ENCODE measurements around the gene YES1. TPM values are rescaled to one million over a fixed set of nuclear protein-coding genes. Genes with fewer than 3 reads are reported as not detected.

YES1 gene
- total and polyA plus RNA-seq, 2 of the 13 experiments (the other 11 are each of a cell fraction or from before 2014, with no cell fraction given), result 17.2 to 70.8 TPM

GRCh38 chr18:832085-832681 lies 20.1 kb upstream of the YES1 start (continued):
- no peak for TF ChIP-seq ZNF407 (CRISPR knock-in tag; IDR thresholded peaks at IDR 0.05; ENCODE audit: not compliant biosample characterization)
- TF ChIP-seq ZNF597 (CRISPR knock-in tag; IDR thresholded peaks at IDR 0.05), result no peak
- no peak for TF ChIP-seq NFKBIZ (CRISPR knock-in tag; IDR thresholded peaks at IDR 0.05)
- TF ChIP-seq GABPA (IDR thresholded peaks at IDR 0.05; ENCODE audit: low read depth, low read length), result no peak
- no peak; the same call in 1 of the 2 replicates for TF ChIP-seq GABPA (CRISPR knock-in tag; IDR thresholded peaks at IDR 0.05; ENCODE audit: low read depth)
- 0 out of 2 replicates have a peak, but pooled peaks have one; percentile 28 for TF ChIP-seq RFXAP (CRISPR knock-in tag; IDR thresholded peaks at IDR 0.05; ENCODE audit: borderline replicate concordance)
- TF ChIP-seq RXRA (CRISPR knock-in tag; IDR thresholded peaks at IDR 0.05), result peak; percentile 80
- TF ChIP-seq BRF2 (CRISPR knock-in tag; IDR thresholded peaks at IDR 0.05), result no peak
- no peak for TF ChIP-seq ATF7 (IDR thresholded peaks at IDR 0.05)
- TF ChIP-seq ATF7 (CRISPR knock-in tag; IDR thresholded peaks at IDR 0.05), result no peak
- no peak for TF ChIP-seq ZFP37 (CRISPR knock-in tag; IDR thresholded peaks at IDR 0.05; ENCODE audit: borderline replicate concordance)
- TF ChIP-seq PRDM15 (CRISPR knock-in tag; IDR thresholded peaks at IDR 0.05), result no peak
- TF ChIP-seq ZNF34 (CRISPR knock-in tag; IDR thresholded peaks at IDR 0.05; ENCODE audit: borderline replicate concordance), result 0 out of 2 replicates have a peak, but pooled peaks have one; percentile 49
- TF ChIP-seq HBP1 (CRISPR knock-in tag; IDR thresholded peaks at IDR 0.05; ENCODE audit: low read depth), result 0 out of 2 replicates have a peak, but pooled peaks have one; percentile 56

Data from HepG2 (cell line).